Forelimb muscle (tissue), 1 donor: ENCODE results near the gene GPR68. TPM values are rescaled to one million over a fixed set of nuclear protein-coding genes. Genes with fewer than 3 reads are reported as not detected.
"Not testable (repeated sequence)": the region's sequence is repeated elsewhere in the genome, so short reads cannot be mapped to it uniquely, and the experiment has no call there.

Experiments
- DNase-seq: peaks from one replicate; pipeline ENCODE4 v3.0.0-alpha.2; 2013; ENCODE audit warnings: low read depth
- polyA plus RNA-seq: library from polyadenylated mRNA; unstranded; fragments of 120-200 nt; gene quantifications from one replicate; pipeline ENCODE4 v1.2.1, GENCODE V29; 2013; ENCODE audit not compliant: insufficient read length

The GPR68 gene
- polyA plus RNA-seq, 1 donor, result 0.82 TPM

DNA sequence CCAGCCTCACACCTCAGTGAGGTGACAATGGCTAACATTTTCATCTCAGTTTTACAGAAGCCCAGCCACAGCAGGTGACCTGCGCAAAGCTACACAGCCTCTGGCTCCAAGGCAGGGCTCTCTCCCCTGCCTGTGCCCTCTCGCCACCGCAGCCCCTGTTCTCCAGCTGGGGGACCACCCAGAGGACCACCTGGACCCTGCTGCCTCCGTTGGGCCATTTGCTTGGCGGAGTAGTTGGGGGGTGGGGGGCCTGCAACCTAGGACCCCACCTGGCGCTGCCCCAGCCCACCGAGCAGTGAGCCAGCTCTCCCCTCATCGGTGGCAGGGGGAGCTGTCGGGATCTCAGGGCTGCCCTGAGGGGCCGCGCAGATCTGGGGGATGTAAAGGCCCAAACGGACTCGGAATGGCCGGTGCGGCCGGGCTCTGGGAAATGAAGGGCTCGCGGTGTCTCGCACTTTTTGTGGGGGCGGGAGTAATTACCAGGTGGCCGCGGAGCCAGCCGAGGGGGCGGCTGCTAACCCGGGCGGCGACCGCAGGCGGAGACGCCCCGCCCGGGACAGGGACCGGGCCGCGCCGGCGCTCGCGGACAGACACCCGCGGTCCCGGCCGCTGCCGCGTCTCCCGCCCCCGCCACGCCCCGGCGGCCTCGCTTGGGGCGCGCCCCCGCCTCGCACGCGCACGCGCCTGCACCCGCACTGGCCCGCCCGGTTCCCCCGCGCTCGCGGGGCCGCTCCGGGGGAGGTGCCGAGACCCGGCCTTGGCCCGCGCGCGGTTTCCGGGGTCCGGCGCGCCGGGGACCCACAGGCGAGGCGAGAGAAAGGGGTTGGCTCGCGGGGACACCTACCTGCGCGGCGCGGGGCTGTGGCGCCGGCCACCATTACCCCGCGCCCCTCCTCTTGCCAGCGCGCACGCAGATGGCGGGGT is 8.6 kb upstream of the GPR68 start:
- DNase-seq, result no peak

DNA sequence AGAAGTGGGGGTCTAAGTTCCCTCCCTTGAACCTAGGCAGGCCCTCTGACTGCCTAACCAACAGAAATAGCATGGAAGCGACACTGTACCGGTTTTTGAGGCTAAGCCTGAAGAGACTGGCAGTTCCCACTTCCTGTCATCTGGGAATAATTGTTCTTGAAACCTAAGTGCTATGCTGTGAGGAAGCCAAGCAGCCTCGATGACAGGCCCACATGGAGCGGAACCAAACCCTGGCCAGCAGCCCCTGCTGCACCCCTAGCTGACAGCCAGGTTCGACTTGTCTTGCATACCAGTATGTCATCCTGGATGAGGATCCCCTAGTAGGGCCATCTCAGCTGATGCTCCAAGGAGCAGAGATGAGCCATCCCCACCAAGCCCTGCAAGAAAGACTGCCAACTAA is 6.4 kb upstream of the GPR68 start:
- no peak for DNase-seq

DNA sequence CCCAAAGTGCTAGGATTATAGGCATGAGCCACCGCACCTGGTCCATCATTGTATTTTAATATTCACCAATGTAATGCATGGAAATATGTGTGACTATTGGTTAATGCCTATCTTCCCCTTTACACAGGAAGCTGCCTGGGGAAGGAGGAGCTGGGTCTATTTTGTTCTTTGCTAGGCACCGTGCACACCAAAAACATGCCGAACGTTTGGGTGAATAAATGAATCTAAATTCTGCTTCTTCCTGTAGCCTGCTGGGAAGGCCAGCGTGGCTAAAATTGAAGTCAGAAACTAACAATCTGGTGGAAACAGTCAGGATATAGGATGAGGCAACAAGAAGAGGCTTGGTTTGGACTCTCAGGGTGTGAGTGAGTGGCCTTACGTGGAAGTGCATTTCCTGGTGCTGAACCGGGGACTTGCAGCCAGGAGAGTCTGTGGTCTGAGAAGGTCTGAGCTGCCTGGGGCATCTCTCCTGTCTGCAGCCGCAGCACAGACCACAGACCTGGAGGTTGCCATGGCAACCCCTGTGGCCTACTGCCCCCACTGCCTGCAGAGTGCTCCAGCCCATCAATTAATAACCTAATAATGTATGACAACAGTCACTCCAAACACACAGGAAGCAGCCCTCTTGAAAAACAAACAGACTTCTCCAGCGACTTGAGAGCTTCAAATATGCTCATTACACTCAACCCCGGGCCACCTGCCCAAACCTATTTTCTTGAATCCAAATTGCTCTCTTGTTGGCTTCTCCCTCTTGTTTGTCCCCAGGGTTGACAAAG is 5.5 kb upstream of the GPR68 start:
- no peak for DNase-seq

DNA sequence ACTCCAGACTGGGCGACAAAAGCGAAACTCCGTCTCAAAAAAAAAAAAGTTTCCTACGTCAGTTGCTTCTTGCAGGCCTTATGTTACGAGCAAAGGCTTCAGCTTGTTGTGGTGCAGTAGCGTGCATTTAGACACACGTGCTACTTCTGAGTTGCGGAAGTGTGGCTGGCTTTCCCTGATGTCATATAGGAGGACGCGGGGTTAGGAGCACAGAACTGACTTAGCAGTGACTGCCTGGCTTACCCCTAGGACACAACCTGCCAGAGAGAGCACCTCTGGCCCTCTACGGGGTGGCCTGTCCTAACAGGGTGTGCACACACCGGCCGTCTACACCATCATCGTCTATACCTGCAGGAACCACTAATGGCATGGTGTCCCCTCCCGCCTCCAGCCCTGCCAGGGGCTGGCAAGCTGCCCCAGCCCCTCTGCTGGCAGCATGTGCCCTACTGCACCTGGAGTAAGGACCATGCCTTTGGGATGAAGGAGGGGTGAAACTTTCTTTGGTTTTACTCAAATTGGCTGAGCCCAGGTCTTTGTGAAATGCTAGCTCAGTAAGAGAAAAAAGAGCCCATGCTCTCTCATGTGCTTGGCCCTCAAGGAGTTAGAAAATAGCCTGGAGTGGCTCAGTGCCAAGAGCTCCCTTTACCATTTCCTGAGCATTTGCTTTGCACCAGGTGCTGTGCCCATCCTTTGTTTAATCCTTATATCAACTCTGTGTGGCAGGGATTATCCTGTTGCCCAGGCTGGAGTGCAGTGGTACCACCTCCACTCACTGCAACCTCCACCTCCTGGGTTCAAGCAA is 1.7 kb upstream of the GPR68 start:
- DNase-seq, result no peak

DNA sequence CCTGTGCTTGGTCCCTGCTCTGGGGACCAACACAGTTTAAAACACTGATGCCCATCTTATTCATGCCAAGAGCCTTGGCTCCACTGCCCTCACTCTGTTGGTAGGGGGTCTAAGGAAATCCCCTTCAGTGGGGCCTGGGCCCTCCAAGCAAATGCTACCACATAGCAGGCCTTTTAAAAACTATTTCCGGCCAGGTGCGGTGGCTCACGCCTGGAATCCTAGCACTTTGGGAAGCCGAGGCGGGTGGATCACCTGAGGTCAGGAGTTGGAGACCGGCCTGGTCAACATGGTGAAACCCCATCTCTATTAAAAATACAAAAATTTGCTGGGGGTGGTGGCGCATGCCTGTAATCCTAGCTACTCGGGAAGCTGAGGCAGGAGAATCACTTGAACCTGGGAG is 1.1 kb upstream of the GPR68 start:
- DNase-seq, result not testable (repeated sequence)

DNA sequence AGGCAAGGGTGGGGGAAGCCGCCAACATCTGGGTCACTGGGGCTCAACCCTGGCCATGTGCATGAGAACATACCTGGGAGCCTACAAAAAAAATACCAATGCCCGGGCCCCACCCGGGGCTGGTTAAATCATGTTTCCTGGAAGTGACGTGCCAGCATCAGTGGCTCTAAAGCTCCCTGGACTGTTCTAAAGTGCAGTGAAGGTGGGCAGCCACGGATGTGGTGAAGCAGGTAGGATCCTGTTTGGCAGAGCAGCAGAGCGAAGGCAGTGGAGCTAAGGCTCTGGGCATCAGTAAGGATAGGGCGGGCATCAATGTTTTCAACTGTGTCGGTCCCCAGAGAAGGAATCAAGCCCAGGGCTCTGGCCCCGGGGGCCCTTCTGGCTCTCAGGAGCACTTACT is 525 bp upstream of the GPR68 start:
- no peak for DNase-seq

DNA sequence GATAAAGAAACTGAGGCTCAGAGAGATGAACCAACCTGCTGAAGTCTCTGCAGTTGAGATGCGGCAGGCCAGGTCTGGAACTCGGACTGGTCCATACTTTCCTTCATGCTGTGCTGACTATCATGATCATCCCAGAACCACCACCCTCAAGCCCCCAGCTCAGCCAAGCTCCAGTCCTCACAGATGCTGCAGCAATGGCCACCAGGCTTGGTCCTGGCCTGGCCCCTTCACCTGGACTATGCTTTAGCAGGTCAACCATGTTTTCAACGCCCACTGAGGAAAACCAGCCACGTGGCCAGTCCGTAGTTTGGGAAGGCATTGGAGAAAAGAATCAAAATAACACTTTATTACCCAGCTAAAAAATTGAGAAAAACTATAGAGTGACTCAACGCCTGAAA is 1.4 kb downstream of the GPR68 start:
- DNase-seq, result no peak

DNA sequence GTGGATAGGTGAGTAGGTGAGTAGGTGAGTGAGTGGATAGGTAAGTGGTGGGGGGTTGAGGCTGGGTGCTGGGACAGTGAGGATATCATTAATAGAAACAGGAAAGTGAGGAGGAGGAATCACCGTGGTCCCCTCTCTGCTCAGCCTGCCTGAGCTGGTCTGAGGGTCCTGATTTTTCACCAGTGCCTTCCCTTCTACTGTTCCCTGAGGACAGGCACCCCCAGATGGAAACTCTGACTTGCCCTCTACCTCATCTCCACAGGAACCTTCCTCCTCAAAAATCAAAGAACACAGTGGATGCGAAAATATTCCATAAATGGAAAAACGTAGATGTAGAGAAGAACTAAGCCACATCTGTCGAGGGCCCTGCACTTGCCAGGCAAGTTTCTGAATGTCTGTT is 1.9 kb downstream of the GPR68 start:
- DNase-seq, result no peak

DNA sequence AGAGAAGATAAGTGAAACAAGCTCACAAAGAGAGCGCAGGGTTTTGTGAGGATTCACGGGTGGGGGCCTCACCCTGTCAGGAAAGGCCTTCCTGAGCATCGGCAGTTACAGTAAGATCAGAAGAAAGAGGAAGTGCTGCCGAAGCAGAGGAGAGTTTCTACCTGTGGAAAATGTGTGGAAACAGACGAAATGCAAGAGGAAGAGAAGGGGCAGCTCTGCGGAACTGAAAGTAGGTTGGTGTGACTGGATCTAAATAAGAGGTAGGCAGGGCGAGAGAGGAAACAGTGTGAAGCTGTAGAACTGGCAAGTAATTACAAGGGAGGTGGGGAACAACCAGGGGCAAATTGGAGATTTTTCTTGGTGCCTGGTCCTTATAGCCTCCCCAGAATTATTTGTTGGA is 2.6 kb downstream of the GPR68 start:
- DNase-seq, result no peak

DNA sequence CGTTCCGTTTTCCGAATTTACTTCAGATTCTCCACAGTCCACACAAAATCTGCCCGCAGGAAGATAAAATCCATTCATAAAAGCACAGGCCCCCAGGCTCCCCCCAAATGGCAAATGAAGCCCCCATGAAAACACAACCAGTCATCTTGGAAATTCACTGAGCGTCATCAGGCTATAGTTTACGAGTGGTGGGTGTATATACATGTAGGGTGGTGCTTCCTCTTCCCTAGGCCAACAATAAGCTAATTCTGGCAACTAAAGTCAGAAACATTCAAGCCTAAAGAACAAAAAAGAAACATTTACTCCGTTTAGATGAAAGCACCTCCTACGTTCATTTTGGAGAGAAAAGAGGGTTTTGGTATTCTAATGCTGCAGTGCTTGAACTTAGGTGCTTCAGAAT is 5.8 kb downstream of the GPR68 start:
- DNase-seq, result no peak

DNA sequence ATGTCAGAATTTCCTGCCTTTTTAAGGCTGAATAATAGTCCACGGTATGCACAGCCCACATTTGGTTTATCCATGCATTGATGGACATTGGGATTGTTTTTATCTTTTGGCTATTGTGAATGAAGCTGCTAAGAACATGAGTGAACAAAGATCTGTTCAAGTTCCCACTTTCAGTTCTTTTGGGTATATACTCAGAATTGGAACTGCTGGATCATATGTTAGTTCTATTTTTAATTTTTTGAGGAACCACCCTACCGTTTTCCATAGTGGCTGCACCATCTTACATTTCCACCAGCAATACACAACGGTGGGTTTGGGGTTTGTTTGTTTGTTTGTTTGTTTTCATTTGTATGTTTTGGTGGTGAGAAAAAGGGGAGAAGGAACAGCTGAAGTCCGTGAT is 6.4 kb downstream of the GPR68 start:
- DNase-seq, result no peak

DNA sequence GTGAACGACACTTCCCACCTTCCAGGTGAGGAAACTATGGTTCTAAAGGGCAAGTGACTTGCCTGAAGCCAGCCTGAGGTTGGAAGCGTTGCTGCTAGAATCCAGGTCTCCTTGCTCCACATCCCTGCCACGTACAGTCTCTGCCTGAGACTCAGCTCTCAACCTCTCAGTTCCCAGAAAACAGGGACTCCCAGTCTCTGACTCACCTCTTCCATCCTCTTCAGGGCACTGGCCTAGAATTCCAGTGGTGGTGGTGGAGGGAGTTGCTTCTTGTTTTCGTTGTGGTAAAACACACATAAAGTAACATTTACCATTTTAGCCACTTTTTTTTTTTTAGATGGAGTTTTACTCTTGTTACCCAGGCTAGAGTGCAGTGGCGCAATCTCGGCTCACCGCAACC is 7.3 kb downstream of the GPR68 start:
- DNase-seq, result no peak

DNA sequence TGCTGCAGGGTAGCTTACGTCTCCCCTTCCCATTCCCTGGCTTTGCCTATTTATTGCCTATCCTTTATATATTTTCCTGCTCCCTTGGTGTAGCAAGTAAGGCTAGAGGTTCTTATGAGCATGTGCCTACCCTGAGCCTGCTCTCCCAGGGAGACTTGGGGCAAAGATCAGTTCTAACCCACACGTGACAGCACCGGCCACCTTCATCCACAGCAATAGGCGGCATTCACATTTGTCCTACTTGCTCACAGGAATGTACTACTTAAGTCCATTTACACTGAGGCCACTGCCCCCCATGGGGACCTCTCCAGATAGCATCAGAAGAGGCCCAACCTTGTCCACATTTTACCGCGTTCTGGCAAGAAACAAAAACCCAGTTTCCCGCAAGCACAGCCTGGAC is 8.7 kb downstream of the GPR68 start:
- no peak for DNase-seq

DNA sequence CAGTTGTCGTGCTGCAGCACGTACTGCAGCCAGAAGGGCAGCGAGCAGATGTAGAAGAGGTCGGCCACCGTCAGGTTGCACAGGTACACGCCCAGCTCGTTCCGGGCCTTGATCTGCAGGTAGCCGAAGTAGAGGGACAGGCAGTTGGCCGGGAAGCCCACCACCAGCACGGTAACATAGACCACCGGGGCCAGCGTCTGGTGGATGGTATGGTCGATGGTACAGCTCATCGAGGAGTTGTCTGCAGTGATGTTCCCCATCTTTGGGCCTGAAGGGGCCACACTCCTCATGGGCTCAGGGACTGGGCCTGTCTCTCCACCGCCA is 9.8 kb downstream of the GPR68 start:
- DNase-seq, result no peak

DNA sequence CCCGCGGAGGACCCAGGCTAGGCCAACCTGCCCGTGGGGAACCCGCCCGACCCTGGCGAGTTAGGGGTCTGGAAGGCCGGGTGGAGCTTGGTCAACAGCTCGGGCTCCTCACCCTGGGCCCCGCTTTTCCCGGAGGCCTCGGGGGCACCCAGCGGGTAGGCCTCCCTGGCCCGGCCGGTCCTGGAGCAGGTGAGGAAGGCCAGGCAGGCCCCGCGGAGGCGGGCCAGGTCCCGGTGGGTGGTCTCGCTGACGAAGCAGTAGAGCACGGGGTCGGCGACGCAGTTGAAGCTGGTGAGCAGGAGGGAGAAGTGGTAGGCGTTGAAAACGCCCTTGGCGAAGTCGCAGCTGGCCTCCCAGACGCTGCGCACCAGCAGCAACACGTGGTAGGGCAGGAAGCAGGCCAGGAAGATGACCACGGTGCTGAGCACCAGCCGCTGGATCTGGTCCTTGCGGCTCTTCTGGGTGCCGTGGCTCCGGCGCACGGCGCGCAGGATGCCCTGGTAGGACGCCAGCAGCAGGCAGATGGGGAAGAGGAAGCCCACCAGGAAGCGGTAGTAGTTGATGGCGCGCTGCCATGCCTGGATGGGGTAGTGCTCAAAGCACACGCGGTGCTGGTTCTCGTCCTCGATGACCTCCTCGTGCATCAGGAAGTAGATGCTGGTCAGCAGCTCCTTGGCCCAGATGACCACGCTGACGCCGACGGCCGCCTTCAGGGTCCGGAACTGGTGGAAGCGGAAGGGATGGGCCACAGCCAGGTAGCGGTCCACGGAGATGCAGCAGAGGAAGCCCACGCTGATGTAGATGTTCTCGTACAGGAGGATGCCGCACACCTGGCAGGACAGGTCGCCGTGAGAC is 10.3 kb downstream of the GPR68 start:
- no peak for DNase-seq

DNA sequence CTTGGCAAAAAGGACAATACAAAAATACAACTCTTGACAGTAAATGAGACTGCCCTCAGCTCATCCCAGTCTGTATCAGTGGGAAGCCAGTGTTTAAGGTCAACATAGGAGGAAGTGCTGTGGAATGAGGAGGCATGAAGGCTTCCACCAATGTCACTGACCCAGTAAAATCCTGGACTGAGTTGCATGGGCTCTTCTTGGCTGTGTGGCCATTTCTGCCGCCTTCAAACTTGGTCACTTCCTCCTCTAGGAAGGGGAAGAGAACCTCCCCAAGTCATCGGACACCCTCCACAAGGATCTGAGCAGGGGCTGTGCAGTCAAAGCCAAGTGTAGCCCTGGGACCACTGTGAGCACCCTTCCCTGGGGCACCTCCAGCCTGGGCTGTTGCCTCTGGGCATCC is 11.9 kb downstream of the GPR68 start:
- no peak for DNase-seq

DNA sequence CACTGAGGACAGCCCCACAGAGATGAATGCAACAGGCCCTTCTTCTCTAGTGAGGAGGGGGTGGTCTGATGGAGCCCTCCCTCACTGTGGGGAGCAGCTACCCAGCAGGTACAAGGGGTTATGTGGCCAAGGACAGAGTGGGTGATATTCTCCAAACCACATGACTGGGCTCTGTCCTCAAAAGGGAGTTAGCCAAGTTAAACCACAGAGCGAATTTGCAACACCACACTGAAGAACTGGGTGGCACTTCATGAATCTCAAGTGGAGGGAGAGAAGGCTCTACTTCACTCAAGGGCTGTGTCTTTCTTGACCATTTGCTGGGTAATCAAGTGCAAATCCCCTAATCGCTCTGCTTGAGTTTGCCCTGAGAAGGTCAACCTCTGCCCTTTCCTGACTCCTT is 12.5 kb downstream of the GPR68 start:
- DNase-seq, result no peak

DNA sequence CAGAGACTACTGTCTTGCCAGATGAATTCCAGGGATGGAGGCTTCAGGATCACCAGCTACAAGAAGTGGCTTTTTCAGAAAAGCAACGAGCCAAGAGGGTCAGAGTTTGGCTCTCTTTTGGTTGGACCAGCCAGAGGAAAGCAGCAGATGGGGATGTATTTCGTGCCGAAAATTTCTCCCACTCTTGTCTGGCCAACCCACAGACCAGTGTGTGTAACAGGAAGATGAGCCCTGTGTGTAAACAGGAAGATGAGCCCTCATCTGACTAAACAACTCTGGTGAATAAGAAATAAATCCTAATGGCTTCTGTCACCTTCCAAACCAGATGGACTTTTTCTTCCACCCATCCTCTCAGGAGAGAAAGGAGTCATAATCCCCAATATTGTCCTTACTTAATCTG is 13.1 kb downstream of the GPR68 start:
- DNase-seq, result no peak

DNA sequence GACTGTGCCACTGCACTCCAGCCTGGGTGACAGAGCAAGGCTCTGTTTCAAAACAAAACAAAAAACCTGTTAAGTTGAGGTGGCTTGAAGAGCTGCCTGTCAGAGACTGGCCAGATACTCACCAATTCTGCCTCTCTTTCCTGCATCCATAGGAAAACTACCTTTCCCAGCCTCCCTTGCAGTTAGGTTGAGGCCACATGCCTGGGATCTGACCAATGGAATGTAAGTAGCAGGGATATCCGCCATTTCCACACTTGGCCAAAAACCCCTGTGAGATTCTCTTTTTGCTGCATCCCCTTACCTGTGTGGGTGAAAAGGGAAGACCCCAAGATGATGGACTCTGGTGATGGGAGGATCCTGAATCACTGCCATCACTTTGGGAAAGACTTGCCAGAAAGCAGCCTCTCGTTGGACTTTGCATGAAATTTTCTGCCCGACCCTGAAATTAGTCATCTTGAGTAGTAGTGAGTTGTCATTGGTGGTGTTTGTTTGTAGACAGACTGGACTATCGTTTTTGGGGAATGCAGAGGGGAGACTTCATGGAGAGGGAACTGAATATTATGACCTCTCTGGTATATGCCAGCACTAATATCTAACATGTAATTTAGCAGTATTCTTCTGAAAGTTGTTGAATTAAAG is 14.0 kb downstream of the GPR68 start:
- no peak for DNase-seq

DNA sequence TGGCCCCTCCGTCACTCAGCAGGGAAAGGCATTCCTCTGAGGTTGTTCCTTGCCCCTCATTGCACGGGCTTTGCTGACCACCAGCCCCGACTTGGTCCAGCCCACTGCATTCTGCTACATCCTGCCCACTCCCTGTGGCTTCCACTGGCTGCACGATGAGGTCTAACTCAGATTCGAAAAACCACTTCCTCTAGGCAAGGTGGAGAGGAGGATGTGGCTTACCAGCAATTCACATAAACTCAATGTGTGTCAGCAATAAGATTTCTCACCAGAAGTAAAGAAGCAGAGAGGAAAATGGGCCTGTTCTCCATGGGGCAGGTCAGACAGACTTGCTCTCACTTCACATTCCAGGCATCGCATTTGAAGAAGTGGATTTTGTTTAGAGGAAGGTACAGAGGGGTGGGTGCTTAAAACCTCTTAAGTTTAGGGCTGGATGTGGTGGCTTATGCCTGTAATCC is 14.7 kb downstream of the GPR68 start:
- no peak for DNase-seq

DNA sequence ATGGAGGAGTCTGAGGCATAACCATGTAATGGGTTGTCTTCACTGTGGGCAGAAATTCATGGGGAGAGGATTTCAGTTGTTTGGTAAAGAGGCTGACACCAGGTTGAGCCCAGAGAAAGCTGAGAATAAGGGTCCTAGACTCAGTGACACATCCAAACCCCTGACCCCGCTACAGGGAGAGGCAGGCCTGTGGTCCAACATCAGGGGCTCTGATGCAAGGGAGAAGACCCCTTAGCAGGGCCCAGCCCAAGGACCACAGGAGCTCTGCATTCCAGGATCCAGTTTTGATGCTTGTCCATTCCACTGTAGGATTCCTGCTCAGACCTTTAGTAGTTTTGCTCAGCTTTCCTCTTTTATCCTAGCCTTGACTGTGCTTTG is 15.5 kb downstream of the GPR68 start:
- no peak for DNase-seq
